HG03432 (cell line): ENCODE measurements around the gene FMN1.

Source experiments
- ATAC-seq: cut with Tn5 transposase; IDR thresholded peaks from one replicate; pipeline ENCODE4 v1.9.1; 2021; ENCODE audit warnings: mild to moderate bottlenecking, moderate library complexity; ENCODE audit not compliant: unreplicated experiment

Gene FMN1

GRCh38 chr15:32737304-32737703, 457.2 kb downstream of the FMN1 start:
- ATAC-seq: no peak

DNA sequence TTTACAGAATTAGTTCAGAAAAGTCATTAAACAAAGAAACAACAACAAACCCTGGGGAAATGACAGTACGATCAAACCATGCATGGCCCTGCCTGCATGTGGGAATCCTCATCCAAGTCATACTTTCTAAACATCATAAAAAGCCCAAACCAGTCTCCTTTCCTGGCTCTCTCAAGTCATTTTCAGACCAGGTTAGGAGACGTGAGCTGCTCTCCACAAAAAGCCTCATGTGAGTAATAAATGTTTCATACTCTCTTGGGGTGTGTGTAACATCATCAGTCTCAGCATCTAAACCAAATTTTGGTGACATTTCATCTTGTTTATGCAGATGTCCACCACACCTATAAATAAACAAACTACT, 457.8 kb downstream of the FMN1 start:
- no peak for ATAC-seq

GRCh38 chr15:32735989-32736700, 458.4 kb downstream of the FMN1 start:
- no peak for ATAC-seq

- ATAC-seq: no peak
Measured at GRCh38 chr15:32733281-32733680, 461.2 kb downstream of the FMN1 start.

GRCh38 chr15:32732574-32733157, 461.8 kb downstream of the FMN1 start:
- ATAC-seq: no peak

DNA sequence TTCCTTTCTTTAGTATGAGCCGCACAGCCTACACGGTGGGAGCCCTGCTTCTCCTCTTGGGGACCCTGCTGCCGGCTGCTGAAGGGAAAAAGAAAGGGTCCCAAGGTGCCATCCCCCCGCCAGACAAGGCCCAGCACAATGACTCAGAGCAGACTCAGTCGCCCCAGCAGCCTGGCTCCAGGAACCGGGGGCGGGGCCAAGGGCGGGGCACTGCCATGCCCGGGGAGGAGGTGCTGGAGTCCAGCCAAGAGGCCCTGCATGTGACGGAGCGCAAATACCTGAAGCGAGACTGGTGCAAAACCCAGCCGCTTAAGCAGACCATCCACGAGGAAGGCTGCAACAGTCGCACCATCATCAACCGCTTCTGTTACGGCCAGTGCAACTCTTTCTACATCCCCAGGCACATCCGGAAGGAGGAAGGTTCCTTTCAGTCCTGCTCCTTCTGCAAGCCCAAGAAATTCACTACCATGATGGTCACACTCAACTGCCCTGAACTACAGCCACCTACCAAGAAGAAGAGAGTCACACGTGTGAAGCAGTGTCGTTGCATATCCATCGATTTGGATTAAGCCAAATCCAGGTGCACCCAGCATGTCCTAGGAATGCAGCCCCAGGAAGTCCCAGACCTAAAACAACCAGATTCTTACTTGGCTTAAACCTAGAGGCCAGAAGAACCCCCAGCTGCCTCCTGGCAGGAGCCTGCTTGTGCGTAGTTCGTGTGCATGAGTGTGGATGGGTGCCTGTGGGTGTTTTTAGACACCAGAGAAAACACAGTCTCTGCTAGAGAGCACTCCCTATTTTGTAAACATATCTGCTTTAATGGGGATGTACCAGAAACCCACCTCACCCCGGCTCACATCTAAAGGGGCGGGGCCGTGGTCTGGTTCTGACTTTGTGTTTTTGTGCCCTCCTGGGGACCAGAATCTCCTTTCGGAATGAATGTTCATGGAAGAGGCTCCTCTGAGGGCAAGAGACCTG, 463.5 kb downstream of the FMN1 start:
- no peak for ATAC-seq

DNA sequence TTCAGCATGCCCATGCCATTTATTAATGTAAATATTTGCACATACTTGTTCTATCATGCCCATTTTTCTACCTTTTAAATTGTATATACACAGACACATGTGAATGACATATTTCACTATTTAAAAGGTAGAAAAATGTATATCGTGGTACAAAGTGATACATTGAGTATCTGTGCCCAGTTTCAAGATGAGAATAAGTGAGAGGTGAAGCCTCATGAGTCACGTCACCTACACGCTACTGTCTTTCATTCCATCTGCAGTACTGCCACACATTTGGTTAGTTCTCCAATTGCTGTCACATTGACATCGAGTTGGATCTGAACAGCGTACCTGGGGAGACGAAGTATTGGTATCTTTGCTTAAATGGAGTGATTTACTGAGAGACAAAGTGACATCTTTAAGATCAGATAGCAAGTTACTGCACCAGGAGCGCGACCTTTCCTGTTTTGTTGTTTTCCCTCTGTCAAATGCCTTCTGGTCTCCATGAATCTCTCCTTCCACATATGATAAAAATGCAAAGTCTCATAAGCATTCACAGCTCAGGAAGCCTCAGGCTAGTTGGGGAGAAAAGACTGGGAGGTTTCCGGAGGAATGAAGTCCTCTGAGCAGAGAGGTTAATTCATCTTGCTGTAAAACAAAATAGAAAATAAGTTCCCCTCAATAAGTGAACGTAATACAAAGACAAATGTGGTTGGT, 464.7 kb downstream of the FMN1 start:
- no peak for ATAC-seq

DNA sequence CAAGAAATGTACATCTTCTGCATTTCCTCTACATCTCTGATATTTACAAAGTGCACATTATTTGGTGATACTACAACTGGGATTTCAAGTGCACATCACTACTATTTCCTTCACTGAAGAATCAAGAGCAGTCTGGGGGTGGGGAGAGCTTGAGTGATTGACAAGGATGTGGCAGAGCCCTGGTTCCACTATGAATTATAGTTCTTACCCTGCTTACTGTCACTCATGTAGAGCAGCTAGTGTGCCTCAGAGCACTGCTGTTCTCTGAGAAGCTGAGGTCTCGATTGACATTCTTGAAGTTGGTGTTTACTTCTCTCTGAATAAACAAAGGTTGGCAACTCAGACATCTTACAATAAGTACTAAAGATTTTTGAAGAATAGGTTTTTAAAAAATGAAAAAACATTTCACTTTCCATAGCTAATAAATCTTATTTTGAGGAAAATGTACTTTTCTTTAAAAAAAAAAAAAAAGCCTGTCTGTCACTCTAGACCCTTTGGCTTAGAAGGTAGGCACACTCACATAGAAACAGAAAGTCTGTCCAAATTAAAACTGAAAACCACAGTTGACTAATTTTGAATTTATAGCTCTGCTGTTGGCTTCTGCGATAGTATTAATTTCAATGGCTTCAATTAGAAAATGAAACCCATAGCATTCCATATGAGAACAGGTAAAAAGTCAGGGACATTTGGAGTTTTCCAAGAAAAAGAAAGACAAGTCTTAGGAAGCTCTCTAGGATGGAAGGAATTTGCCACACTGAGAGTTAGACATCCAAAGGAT, 471.2 kb downstream of the FMN1 start:
- peak; percentile 95 for ATAC-seq

DNA sequence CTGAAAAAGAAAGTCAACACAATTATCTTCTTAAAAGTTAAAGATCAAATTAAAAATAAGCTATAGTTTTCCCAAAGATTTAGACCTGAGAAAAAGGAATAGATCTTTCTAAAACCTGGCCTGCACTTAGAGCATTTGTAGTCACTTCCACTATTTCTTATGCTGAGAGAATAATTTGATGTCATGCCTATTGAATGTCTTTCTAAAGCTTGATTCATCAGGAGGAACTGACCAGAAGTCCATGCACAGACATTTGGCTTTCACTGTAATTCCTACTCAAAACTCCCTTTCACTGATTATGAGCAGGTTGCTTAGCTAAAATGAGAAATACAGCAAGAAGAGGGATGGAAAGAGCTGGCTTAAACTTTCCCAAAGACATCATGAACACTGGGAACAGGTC, 472.4 kb downstream of the FMN1 start:
- no peak for ATAC-seq

DNA sequence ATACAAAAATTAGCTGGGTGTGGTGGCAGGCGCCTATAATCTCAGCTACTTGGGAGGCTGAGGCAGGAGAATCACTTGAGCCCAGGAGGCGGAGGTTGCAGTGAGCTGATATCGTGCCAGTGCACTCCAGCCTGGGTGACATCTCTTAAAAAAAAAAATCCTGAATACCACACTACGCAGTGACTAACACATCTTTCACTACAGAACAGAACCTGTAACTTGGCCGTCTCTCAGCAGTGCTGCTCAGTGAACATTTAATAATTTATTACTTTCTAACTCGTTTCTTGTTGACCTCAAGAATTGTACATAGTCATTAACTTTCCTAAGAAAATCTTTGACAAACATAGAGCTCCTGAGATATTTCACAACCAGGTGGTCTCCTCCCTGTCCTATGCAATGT, 472.9 kb downstream of the FMN1 start:
- no peak for ATAC-seq

- no peak for ATAC-seq
Measured at GRCh38 chr15:32718821-32719716, 475.4 kb downstream of the FMN1 start.

GRCh38 chr15:32718227-32718820, 476.2 kb downstream of the FMN1 start:
- no peak for ATAC-seq

GRCh38 chr15:32717426-32718226, 476.9 kb downstream of the FMN1 start, which contains the start of gene GREM1:
TSS of gene GREM1 (plus strand) at chr15:32718004. CDS start at chr15:32730691, 12,687 bp downstream.
- no peak for ATAC-seq

- ATAC-seq: no peak
Measured at GRCh38 chr15:32716915-32717425, 477.5 kb downstream of the FMN1 start.

DNA sequence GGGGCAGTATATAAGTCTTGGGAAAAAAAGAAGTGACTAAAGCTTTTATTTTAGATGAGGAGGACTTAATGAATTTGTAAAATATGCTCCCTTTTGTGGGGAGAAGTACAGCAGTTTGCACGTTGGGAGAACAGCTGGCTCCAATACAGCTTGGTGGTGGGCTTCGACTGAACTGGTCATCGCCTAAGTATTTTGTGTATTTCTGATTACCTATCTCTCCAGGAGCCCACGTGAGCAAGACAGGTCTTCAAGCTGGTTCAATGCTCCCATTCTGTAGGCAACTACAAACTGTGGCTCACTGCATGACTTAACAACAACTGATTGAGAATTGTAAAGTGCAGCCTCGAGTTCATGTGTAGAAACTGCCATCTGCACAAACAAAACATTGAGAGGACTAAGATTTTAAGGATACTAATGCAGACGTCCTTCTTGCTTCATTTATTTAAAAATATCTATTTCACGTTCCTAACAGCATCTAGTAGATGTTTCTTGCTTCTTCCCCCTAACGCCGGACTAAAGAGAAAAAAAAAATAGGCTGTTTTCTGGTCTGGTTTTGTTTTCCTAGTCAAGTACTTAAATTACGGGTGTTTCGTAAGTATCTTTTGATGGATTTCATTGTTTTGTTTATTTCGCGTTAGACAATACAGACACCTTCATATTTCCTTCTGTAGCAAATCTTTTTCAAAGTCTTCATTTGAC, 478.1 kb downstream of the FMN1 start:
- ATAC-seq: no peak
